ENCODE measurements around the gene PCDHGC4. TPM values are rescaled to one million over a fixed set of nuclear protein-coding genes. Genes with fewer than 3 reads are reported as not detected.

PCDHGC4 gene
- total RNA-seq, 4 donors from 2014 or later: 0.31 to 20.4 (median 1.7) TPM; not detected in 1

DNA sequence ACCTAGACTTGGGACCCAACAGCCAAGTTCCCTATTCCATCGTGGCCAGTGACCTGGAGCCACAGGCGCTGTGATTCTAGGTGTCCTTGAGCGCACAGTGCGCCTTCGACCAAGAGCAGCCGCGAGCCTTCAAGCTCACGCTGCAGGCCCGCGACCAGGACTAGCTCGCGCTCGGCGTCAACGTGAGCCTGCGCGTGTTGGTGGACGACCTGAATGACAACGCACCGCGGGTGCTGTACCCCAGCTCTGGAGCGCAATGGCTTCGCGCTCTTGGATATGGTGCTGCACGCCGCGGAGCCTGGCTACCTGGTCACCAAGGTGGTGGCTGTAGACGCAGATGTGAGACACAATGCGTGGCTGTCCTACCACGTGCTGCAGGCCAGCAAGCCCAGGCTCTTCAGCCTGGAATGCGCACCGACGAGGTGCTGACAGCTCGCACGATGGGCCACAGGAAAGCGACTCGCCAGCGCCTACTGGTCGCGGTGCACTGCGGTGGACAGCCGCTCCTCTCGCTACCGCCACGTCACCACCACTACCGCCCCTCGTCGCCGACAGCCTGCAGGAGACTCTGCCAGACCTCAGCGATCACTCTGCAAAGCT, 43.2 kb upstream of the PCDHGC4 start:
- no peaks in the 10 kb centered on the region for H3K27me3 ChIP-seq
- no peak for TF ChIP-seq CTCF (IDR thresholded peaks at IDR 0.05 in 4 of 5, conservative IDR thresholded peaks at IDR 0.05 in 1 of 5)
- TF ChIP-seq POLR2A (IDR thresholded peaks at IDR 0.05): no peak
- intact Hi-C loops (cut with DNase I; ENCODE audit: low total_unique reads): no loop called here
- no peaks in the 10 kb centered on the region for H3K9me3 ChIP-seq
- DNase-seq: no peak
- no peak for ATAC-seq
- peaks cover 0 to 4% of the 10 kb centered on the region in 2 donors for H3K4me1 ChIP-seq
- in situ Hi-C loops (cut with MboI; ENCODE audit: low sequenced_read_pairs in 4 of 4): no loop called here
- H3K36me3 ChIP-seq: no peaks in the 10 kb centered on the region
- H3K4me3 ChIP-seq: no peak overlapping the region
- no peak overlapping the region for H3K27ac ChIP-seq

- intact Hi-C loops (cut with DNase I; ENCODE audit: low total_unique reads) (no loop called here), in situ Hi-C loops (cut with MboI; ENCODE audit: low sequenced_read_pairs in 4 of 4) (no loop called here)
- no peak for ATAC-seq
- no peak overlapping the region for H3K4me3 ChIP-seq
- no peaks in the 10 kb centered on the region for H3K36me3 ChIP-seq
- H3K4me1 ChIP-seq: no peaks in the 10 kb centered on the region
- no peaks in the 10 kb centered on the region for H3K9me3 ChIP-seq
- no peak for DNase-seq
- no peak overlapping the region for H3K27ac ChIP-seq
- TF ChIP-seq POLR2A (IDR thresholded peaks at IDR 0.05) (no peak), CTCF (IDR thresholded peaks at IDR 0.05 in 4 of 5, conservative IDR thresholded peaks at IDR 0.05 in 1 of 5) (no peak)
- H3K27me3 ChIP-seq: no peaks in the 10 kb centered on the region
Measured at GRCh38 chr5:141465351-141465750, 19.5 kb upstream of the PCDHGC4 start.

- Histone ChIP-seq H3K9me3 (no peaks in the 10 kb centered on the region), H3K27me3 (no peaks in the 10 kb centered on the region), H3K27ac (peak within 1 kb of the TSS; percentile 82 to 91 (median 88)), H3K4me3 (peak within 1 kb of the TSS; percentile 69 to 83 (median 75)), H3K4me1 (peaks cover 48 to 53% of the 10 kb centered on the region in 2 donors), H3K36me3 (no peaks in the 10 kb centered on the region)
- intact Hi-C loops (cut with DNase I; ENCODE audit: low total_unique reads) (loop anchor here (1.0 to 2.0 kb wide), 6 partner anchors 31 to 89 kb away; partner anchors contain the start of gene PCDHGA12), in situ Hi-C loops (cut with MboI; ENCODE audit: low sequenced_read_pairs in 4 of 4) (loop anchor here in 2 of 4 donors (5.0 kb wide), 4 partner anchors 47 to 87 kb away; partner anchors contain the start of gene PCDHGA11 (in 1 of the 2))
- DNase-seq (peak; percentile 92 to 95), ATAC-seq (peak; percentile 95)
- peak; percentile 35 to 67 for TF ChIP-seq POLR2A (IDR thresholded peaks at IDR 0.05)
- TF ChIP-seq CTCF (IDR thresholded peaks at IDR 0.05 in 4 of 5, conservative IDR thresholded peaks at IDR 0.05 in 1 of 5): peak in 4 of 5 experiments; percentile 36 to 63 (median 58)
Measured at GRCh38 chr5:141475625-141476131, 9.2 kb upstream of the PCDHGC4 start, which contains the start of gene PCDHGC3. PCDHGC3 (plus strand) TSS chr5:141475966; CDS start chr5:141476117, 151 bp downstream.

DNA sequence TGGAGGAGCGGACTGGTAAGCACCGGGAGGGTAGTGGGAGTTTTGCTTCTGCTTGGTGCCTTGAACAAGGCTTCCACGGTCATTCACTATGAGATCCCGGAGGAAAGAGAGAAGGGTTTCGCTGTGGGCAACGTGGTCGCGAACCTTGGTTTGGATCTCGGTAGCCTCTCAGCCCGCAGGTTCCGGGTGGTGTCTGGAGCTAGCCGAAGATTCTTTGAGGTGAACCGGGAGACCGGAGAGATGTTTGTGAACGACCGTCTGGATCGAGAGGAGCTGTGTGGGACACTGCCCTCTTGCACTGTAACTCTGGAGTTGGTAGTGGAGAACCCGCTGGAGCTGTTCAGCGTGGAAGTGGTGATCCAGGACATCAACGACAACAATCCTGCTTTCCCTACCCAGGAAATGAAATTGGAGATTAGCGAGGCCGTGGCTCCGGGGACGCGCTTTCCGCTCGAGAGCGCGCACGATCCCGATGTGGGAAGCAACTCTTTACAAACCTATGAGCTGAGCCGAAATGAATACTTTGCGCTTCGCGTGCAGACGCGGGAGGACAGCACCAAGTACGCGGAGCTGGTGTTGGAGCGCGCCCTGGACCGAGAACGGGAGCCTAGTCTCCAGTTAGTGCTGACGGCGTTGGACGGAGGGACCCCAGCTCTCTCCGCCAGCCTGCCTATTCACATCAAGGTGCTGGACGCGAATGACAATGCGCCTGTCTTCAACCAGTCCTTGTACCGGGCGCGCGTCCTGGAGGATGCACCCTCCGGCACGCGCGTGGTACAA, 8.5 kb upstream of the PCDHGC4 start:
- intact Hi-C loops (cut with DNase I; ENCODE audit: low total_unique reads) (loop anchor here (1.0 to 2.0 kb wide), 3 partner anchors 30 to 84 kb away; partner anchors contain the start of gene PCDHGA12), in situ Hi-C loops (cut with MboI; ENCODE audit: low sequenced_read_pairs in 4 of 4) (loop anchor here in 2 of 4 donors (5.0 kb wide), 4 partner anchors 46 to 86 kb away; partner anchors contain the start of gene PCDHGA11 (in 1 of the 2))
- TF ChIP-seq POLR2A (IDR thresholded peaks at IDR 0.05) (peak in 1 of 2 donors; percentile 24), CTCF (IDR thresholded peaks at IDR 0.05 in 4 of 5, conservative IDR thresholded peaks at IDR 0.05 in 1 of 5) (no peak)
- no peaks in the 10 kb centered on the region for H3K9me3 ChIP-seq
- H3K27ac ChIP-seq: peak overlapping the region; percentile 82 to 91 (median 88)
- peaks cover 45 to 54% of the 10 kb centered on the region in 2 donors for H3K4me1 ChIP-seq
- no peaks in the 10 kb centered on the region for H3K36me3 ChIP-seq
- peak; percentile 60 to 64 for ATAC-seq
- no peaks in the 10 kb centered on the region for H3K27me3 ChIP-seq
- DNase-seq: peak; percentile 29 to 65
- peak overlapping the region; percentile 69 to 83 (median 75) for H3K4me3 ChIP-seq
